IMR-90 (cell line): ENCODE measurements around the gene NNMT. TPM values are rescaled to one million over a fixed set of nuclear protein-coding genes. Genes with fewer than 3 reads are reported as not detected.

Source experiments
- ATAC-seq: fragments of 200-7000 bp; cut with Tn5 transposase; 2 replicates; pipeline ENCODE4 v1.9.1; 2020; ENCODE audit warnings: low read depth, mild to moderate bottlenecking, moderate library complexity
- BruUV-seq: library from RNA; stranded (reverse); fragments of 400-500 nt; replicated peaks from 2 replicates; lab custom pipeline; 2021; lab: Mats Ljungman, UMichigan
- CTCF ChIA-PET: fragments of 300-600 bp; formaldehyde crosslinking; extraction: SDS; loops from one replicate; lab custom pipeline; 2021; ENCODE audit warnings: antibody characterized with exemption; lab: Yijun Ruan, JAX
- POLR2A ChIA-PET: fragments of 300-600 bp; sonication (Branson Sonifier 250); formaldehyde crosslinking; loops from one replicate; lab custom pipeline; 2022; ENCODE audit warnings: antibody characterized with exemption; ENCODE audit not compliant: unreplicated experiment; lab: Charles Lee
- DNase-seq: peaks from one replicate; pipeline ENCODE4 v3.0.0; 2013
- H2AFZ ChIP-seq: replicated peaks from 2 replicates; pipeline ENCODE3; 2013; ENCODE audit warnings: low read length, mild to moderate bottlenecking; ENCODE audit not compliant: poor library complexity
- H2AK5ac ChIP-seq: 2 replicates; pipeline ENCODE4 v1.6.1; 2013; ENCODE audit warnings: low read depth, low read length, inconsistent platforms
- H2AK9ac ChIP-seq: replicated peaks from 2 replicates; pipeline ENCODE3; 2013; ENCODE audit warnings: mild to moderate bottlenecking, low read depth, low read length, moderate library complexity; ENCODE audit not compliant: poor library complexity
- H2BK120ac ChIP-seq: 2 replicates; pipeline ENCODE4 v1.6.1; 2013; ENCODE audit warnings: low read depth, low read length, inconsistent platforms
- H2BK15ac ChIP-seq: 3 replicates; pipeline ENCODE4 v1.6.1; 2013; ENCODE audit warnings: low read depth, low read length, inconsistent platforms
- H2BK20ac ChIP-seq: 2 replicates; pipeline ENCODE4 v1.6.1; 2013; ENCODE audit warnings: low read depth, mild to moderate bottlenecking, inconsistent platforms, low read length, moderate library complexity
- H2BK5ac ChIP-seq: 2 replicates; pipeline ENCODE4 v1.6.1; 2013; ENCODE audit warnings: mild to moderate bottlenecking, low read depth, low read length, inconsistent platforms; ENCODE audit not compliant: poor library complexity, severe bottlenecking
- H3K14ac ChIP-seq: replicated peaks from 2 replicates; pipeline ENCODE4 v1.6.1; 2013; ENCODE audit warnings: low read depth, low read length, inconsistent platforms
- H3K18ac ChIP-seq: 2 replicates; pipeline ENCODE4 v1.6.1; 2013; ENCODE audit warnings: low read depth, low read length, control low read depth
- H3K23ac ChIP-seq: 2 replicates; pipeline ENCODE4 v1.6.1; 2013; ENCODE audit warnings: low read depth, low read length, inconsistent platforms
- H3K27ac ChIP-seq: 2 replicates; pipeline ENCODE4 v1.5.1; 2013; ENCODE audit warnings: mild to moderate bottlenecking, control low read depth, low read length; ENCODE audit not compliant: insufficient read depth
- H3K27me3 ChIP-seq: 2 replicates; pipeline ENCODE4 v1.6.1; 2013; ENCODE audit warnings: low read length; ENCODE audit not compliant: control insufficient read depth, insufficient read depth
- H3K36me3 ChIP-seq: 2 replicates; pipeline ENCODE4 v1.6.1; 2013; ENCODE audit warnings: low read length, mixed read lengths; ENCODE audit not compliant: control insufficient read depth, insufficient read depth
- H3K4ac ChIP-seq: 2 replicates; pipeline ENCODE4 v1.6.1; 2013; ENCODE audit warnings: low read depth, low read length, inconsistent platforms
- H3K4me1 ChIP-seq: 2 replicates; pipeline ENCODE4 v1.6.1; 2013; ENCODE audit warnings: low read length, mixed read lengths; ENCODE audit not compliant: control insufficient read depth, insufficient read depth
- H3K4me2 ChIP-seq: 2 replicates; pipeline ENCODE4 v1.6.1; 2013; ENCODE audit warnings: low read depth, mild to moderate bottlenecking, control low read depth, low read length, moderate library complexity
- H3K4me3 ChIP-seq: 2 replicates; pipeline ENCODE4 v1.5.1; 2013; ENCODE audit warnings: low read depth, mild to moderate bottlenecking, control low read depth, low read length, moderate library complexity; ENCODE audit not compliant: insufficient read depth
- H3K56ac ChIP-seq: 2 replicates; pipeline ENCODE4 v1.6.1; 2013; ENCODE audit warnings: low read length, inconsistent platforms; ENCODE audit not compliant: insufficient read depth; ENCODE audit errors: extremely low read depth
- H3K79me1 ChIP-seq, 2 experiments: 2 replicates each; pipeline ENCODE4 v1.6.1; 2013; ENCODE audit warnings: low read length in 2 of 2, inconsistent platforms in 1 of 2, low read depth in 1 of 2
- H3K9ac ChIP-seq: 2 replicates; pipeline ENCODE4 v1.6.1; 2013; ENCODE audit warnings: low read depth, low read length, control low read depth
- H3K9me1 ChIP-seq: 2 replicates; pipeline ENCODE4 v1.6.1; 2013; ENCODE audit warnings: low read length, inconsistent platforms; ENCODE audit not compliant: insufficient read depth
- H3K9me3 ChIP-seq: 2 replicates; pipeline ENCODE4 v1.6.1; 2013; ENCODE audit warnings: low read length; ENCODE audit not compliant: control insufficient read depth, insufficient read depth
- H4K20me1 ChIP-seq: 2 replicates; pipeline ENCODE4 v1.6.1; 2013; ENCODE audit warnings: low read length, inconsistent platforms; ENCODE audit not compliant: insufficient read depth
- H4K5ac ChIP-seq: 2 replicates; pipeline ENCODE4 v1.6.1; 2013; ENCODE audit warnings: mild to moderate bottlenecking, low read depth, low read length, control low read depth
- H4K8ac ChIP-seq, 2 experiments: 2 replicates each; pipeline ENCODE4 v1.6.1; 2013; ENCODE audit warnings: low read depth in 2 of 2, low read length in 2 of 2, control low read depth in 1 of 2, inconsistent platforms in 1 of 2
- H4K91ac ChIP-seq: 2 replicates; pipeline ENCODE4 v1.6.1; 2013; ENCODE audit warnings: low read depth, low read length, inconsistent platforms; ENCODE audit not compliant: insufficient read depth
- NFE2L2 ChIP-seq: fragments of 150-350 bp; IDR thresholded peaks from 2 replicates; pipeline ENCODE4 v1.6.1; 2016; ENCODE audit warnings: low read depth, mild to moderate bottlenecking, low read length
- RCOR1 ChIP-seq: IDR thresholded peaks from 2 replicates; pipeline ENCODE4 v1.6.1; 2012; ENCODE audit warnings: mild to moderate bottlenecking, low read length, improper control_type of control experiment; ENCODE audit not compliant: insufficient replicate concordance
- RFX5 ChIP-seq: IDR thresholded peaks from 2 replicates; pipeline ENCODE4 v1.8.0; 2012; ENCODE audit warnings: low read depth, mild to moderate bottlenecking, low read length, moderate library complexity
- WGBS, 2 experiments: methylation state at CpG; one replicate each; pipeline versions ENCODE4 v1.1.5 to v1.1.7; 2013; ENCODE audit warnings: missing lambda C conversion rate in 2 of 2; ENCODE audit not compliant: insufficient read length in 1 of 2; ENCODE audit errors: extremely low coverage in 2 of 2; 5-methylcytosine and 5-hydroxymethylcytosine counted together
- dilution Hi-C: fragments of 300-500 bp; cut with HindIII; formaldehyde crosslinking; loops from one replicate; pipeline ENCODE4 v1.14.3; 2018; ENCODE audit warnings: low sequenced_read_pairs; ENCODE audit not compliant: unreplicated experiment
- in situ Hi-C: fragments of 300-500 bp; cut with MboI; formaldehyde crosslinking; loops from 3 replicates; pipeline ENCODE4 v1.14.3; 2019; ENCODE audit warnings: low sequenced_read_pairs, inconsistent platforms, mixed read lengths
- intact Hi-C: fragments of 100-400 bp; cut with micrococcal nuclease; formaldehyde crosslinking; loops from 2 replicates; pipeline ENCODE4 v1.10.0; 2022
- polyA plus RNA-seq, 3 experiments: library from polyadenylated mRNA; depleted of rRNA; stranded (reverse); fragments of >200 nt; gene quantifications; 2 replicates each; pipeline ENCODE4 v1.2.3, GENCODE V29; 2012; ENCODE audit warnings: low replicate concordance in 1 of 3
- total RNA-seq: library from RNA; depleted of rRNA; stranded (reverse); fragments of >200 nt; gene quantifications from 2 replicates; pipeline ENCODE4 v1.2.3, GENCODE V29; 2012

NNMT gene
- total and polyA plus RNA-seq, 2 of the 4 experiments (the other 2 are of a cell fraction) = 79.7 to 108 TPM

GRCh38 chr11:114273071-114273470, 23.1 kb upstream of the NNMT start:
- Histone ChIP-seq H4K8ac (no peak overlapping the region), H4K5ac (no peak overlapping the region), H2AK5ac (no peak overlapping the region), H3K27ac (no peak overlapping the region), H3K9ac (no peak overlapping the region), H3K23ac (no peak overlapping the region), H4K91ac (no peak overlapping the region), H3K36me3 (no peaks in the 10 kb centered on the region), H3K14ac (no peak overlapping the region), H2BK120ac (no peak overlapping the region), H3K4me2 (no peak overlapping the region), H3K4ac (no peak overlapping the region), H2AFZ (no peak overlapping the region), H3K18ac (no peak overlapping the region), H3K4me1 (no peaks in the 10 kb centered on the region), H2BK15ac (no peak overlapping the region), H2BK20ac (no peak overlapping the region), H2AK9ac (no peak overlapping the region), H3K27me3 (peaks cover 35% of the 10 kb centered on the region), H3K4me3 (no peak overlapping the region), H3K9me1 (no peaks in the 10 kb centered on the region), H4K20me1 (no peaks in the 10 kb centered on the region), H3K9me3 (peaks cover 4% of the 10 kb centered on the region; the same call in 1 of the 2 replicates), H3K79me1 (no peaks in the 10 kb centered on the region), H2BK5ac (no peak overlapping the region), H3K56ac (no peak overlapping the region)
- POLR2A ChIA-PET = no interaction called here
- CTCF ChIA-PET = no interaction called here
- no CpG with 5 or more reads among the region's 3 CpGs for WGBS, 2 experiments
- no TSS peak for BruUV-seq
- no peak for ATAC-seq
- intact Hi-C loops = no loop called here
- no peak for TF ChIP-seq RFX5
- TF ChIP-seq RCOR1 = no peak
- no peak for TF ChIP-seq NFE2L2
- in situ Hi-C loops = no loop called here
- dilution Hi-C loops = no loop called here
- DNase-seq = no peak
